ENCODE data around the gene PRRC1.

The PRRC1 gene

GRCh38 chr5:127574852-127575679, 57.6 kb downstream of the PRRC1 start:
- no peak for TF ChIP-seq Cebpa-rat (IDR thresholded peaks at IDR 0.05)
- Histone ChIP-seq H3K4me1 (no peaks in the 10 kb centered on the region), H3K9ac (no peak overlapping the region), H3K27me3 (no peaks in the 10 kb centered on the region), H4K20me1 (no peaks in the 10 kb centered on the region), H3K4me2 (no peak overlapping the region), H3K27ac (no peak overlapping the region), H3K9me3 (peaks cover 26% of the 10 kb centered on the region), H3K36me3 (no peaks in the 10 kb centered on the region), H3K4me3 (no peak overlapping the region)

DNA sequence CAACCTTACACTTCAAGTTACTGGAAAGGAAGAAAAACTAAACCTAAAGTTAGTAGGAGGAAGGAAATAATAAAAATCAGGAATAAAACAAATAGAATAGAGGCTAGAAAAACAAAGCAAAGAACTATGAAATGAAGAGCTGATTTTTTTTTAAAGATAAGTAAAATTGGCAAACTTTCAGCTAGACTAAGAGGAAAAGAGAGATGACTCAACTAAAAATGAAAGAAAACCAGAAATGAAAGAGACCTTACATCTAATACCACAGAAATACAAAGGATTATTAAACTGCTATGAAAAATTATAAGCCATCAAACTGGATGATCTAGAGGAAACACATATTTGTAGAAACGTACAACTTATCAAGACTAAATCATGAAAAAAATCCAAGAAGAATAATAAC, 60.0 kb downstream of the PRRC1 start:
- peaks cover 23% of the 10 kb centered on the region for H3K9me3 ChIP-seq
- H3K4me2 ChIP-seq: no peak overlapping the region
- H4K20me1 ChIP-seq: no peaks in the 10 kb centered on the region
- H3K27ac ChIP-seq: no peak overlapping the region
- TF ChIP-seq Cebpa-rat (IDR thresholded peaks at IDR 0.05): no peak
- no peaks in the 10 kb centered on the region for H3K36me3 ChIP-seq
- no peaks in the 10 kb centered on the region for H3K4me1 ChIP-seq
- H3K9ac ChIP-seq: no peak overlapping the region
- H3K4me3 ChIP-seq: no peak overlapping the region
- no peaks in the 10 kb centered on the region for H3K27me3 ChIP-seq

GRCh38 chr5:127580731-127581130, 63.3 kb downstream of the PRRC1 start:
- Histone ChIP-seq H3K9ac (no peak overlapping the region), H4K20me1 (no peaks in the 10 kb centered on the region), H3K4me3 (no peak overlapping the region), H3K27ac (no peak overlapping the region), H3K9me3 (peaks cover 3% of the 10 kb centered on the region), H3K4me1 (peaks cover 5% of the 10 kb centered on the region; the same call in 1 of the 2 replicates), H3K27me3 (no peaks in the 10 kb centered on the region), H3K4me2 (no peak overlapping the region), H3K36me3 (no peaks in the 10 kb centered on the region)
- no peak for TF ChIP-seq Cebpa-rat (IDR thresholded peaks at IDR 0.05)

GRCh38 chr5:127581450-127581849, 64.0 kb downstream of the PRRC1 start:
- Histone ChIP-seq H3K9ac (no peak overlapping the region), H3K4me1 (peaks cover 5% of the 10 kb centered on the region; the same call in 1 of the 2 replicates), H4K20me1 (no peaks in the 10 kb centered on the region), H3K4me3 (no peak overlapping the region), H3K36me3 (no peaks in the 10 kb centered on the region), H3K27me3 (no peaks in the 10 kb centered on the region), H3K4me2 (no peak overlapping the region), H3K9me3 (no peaks in the 10 kb centered on the region), H3K27ac (no peak overlapping the region)
- no peak for TF ChIP-seq Cebpa-rat (IDR thresholded peaks at IDR 0.05)

- H3K4me2 ChIP-seq: no peak overlapping the region
- H3K4me3 ChIP-seq: no peak overlapping the region
- H3K9me3 ChIP-seq: no peaks in the 10 kb centered on the region
- H3K4me1 ChIP-seq: peaks cover 5% of the 10 kb centered on the region; the same call in 1 of the 2 replicates
- H3K27ac ChIP-seq: no peak overlapping the region
- H3K27me3 ChIP-seq: no peaks in the 10 kb centered on the region
- H4K20me1 ChIP-seq: no peaks in the 10 kb centered on the region
- no peaks in the 10 kb centered on the region for H3K36me3 ChIP-seq
- no peak overlapping the region for H3K9ac ChIP-seq
- TF ChIP-seq Cebpa-rat (IDR thresholded peaks at IDR 0.05): no peak
These were observed 65.4 kb downstream of the PRRC1 start for GRCh38 chr5:127582773-127583370.

DNA sequence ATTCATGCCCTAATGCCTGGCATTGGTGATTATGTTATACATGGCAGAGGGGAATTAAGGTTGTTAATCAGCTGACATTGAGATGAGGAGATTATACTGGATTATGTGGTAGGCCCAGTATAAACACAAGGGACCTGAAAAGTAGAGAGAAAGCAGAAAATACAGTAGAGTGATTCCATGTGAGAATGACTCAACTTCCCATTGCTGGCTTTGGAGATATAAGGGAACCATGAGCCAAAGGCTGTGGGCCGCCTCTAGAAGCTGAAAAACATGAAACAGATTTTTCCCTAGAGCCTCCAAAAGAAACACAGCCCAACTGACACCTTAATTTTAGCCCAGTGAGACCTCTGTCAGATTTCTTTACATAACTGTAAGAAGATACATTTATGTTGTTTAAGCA, 66.4 kb downstream of the PRRC1 start:
- no peaks in the 10 kb centered on the region for H4K20me1 ChIP-seq
- TF ChIP-seq Cebpa-rat (IDR thresholded peaks at IDR 0.05): no peak
- H3K4me2 ChIP-seq: no peak overlapping the region
- no peaks in the 10 kb centered on the region for H3K27me3 ChIP-seq
- H3K9me3 ChIP-seq: no peaks in the 10 kb centered on the region
- H3K4me3 ChIP-seq: no peak overlapping the region
- H3K36me3 ChIP-seq: no peaks in the 10 kb centered on the region
- H3K27ac ChIP-seq: no peak overlapping the region
- peaks cover 7% of the 10 kb centered on the region; the same call in 1 of the 2 replicates for H3K4me1 ChIP-seq
- no peak overlapping the region for H3K9ac ChIP-seq

DNA sequence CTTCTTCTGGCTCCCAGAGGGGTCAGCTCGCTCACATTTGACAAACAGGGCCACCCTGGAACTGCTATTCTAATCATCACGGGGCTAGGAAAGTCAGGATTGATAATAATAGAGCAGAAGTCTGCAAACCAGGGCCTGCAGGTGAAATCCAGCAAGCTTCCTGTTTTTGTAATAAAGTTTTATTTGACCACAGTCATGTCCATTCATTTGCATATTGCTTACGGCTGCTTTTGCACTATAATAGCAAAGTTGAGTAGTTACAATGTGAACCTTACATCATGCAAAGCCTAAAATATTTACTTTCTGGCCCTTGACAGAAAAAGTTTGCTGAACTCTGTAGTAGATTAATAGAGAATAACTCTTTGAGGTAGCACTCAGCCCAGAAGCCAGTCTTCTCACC, 68.2 kb downstream of the PRRC1 start:
- Histone ChIP-seq H3K9ac (no peak overlapping the region), H3K9me3 (no peaks in the 10 kb centered on the region), H3K27me3 (no peaks in the 10 kb centered on the region), H3K4me2 (no peak overlapping the region), H3K27ac (no peak overlapping the region), H4K20me1 (no peaks in the 10 kb centered on the region), H3K4me1 (peaks cover 25% of the 10 kb centered on the region), H3K36me3 (no peaks in the 10 kb centered on the region), H3K4me3 (no peak overlapping the region)
- TF ChIP-seq Cebpa-rat (IDR thresholded peaks at IDR 0.05): no peak

DNA sequence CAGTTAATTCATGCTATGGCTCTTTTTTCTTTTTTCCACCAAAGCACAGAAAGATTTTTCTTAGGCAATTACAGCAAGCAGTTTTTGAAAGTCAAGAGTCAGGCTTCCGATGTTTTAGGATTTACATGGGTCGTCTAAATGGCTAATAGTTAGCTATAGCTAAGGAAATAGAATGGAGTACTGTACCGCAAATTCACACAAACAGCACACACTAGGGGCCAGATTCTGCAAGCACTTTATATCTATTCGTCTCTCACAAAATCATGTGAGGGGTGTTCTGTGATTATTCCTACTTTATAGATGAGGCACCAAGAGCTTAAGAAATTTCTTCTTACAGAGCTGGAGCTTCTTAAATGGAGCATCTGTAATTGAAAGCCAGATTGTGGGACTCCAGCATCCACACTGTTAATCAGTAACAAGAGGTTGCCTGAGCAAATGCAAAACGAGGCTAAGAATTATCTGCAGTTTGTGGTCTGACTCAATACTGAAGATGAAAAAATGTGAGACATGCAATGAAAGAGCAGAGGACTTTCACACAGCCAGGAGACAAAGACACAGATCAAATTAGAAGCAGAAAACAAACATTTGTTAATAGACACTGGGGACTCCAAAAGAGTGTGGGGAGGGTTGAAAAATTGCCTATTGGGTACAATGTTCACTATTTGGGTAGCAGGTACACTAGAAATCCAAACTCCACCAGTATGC, 68.8 kb downstream of the PRRC1 start:
- H3K9ac ChIP-seq: no peak overlapping the region
- H3K4me1 ChIP-seq: peaks cover 27% of the 10 kb centered on the region
- no peaks in the 10 kb centered on the region for H3K27me3 ChIP-seq
- H3K27ac ChIP-seq: no peak overlapping the region
- no peak overlapping the region for H3K4me3 ChIP-seq
- no peak for TF ChIP-seq Cebpa-rat (IDR thresholded peaks at IDR 0.05)
- no peaks in the 10 kb centered on the region for H4K20me1 ChIP-seq
- no peaks in the 10 kb centered on the region for H3K36me3 ChIP-seq
- no peak overlapping the region for H3K4me2 ChIP-seq
- no peaks in the 10 kb centered on the region for H3K9me3 ChIP-seq

DNA sequence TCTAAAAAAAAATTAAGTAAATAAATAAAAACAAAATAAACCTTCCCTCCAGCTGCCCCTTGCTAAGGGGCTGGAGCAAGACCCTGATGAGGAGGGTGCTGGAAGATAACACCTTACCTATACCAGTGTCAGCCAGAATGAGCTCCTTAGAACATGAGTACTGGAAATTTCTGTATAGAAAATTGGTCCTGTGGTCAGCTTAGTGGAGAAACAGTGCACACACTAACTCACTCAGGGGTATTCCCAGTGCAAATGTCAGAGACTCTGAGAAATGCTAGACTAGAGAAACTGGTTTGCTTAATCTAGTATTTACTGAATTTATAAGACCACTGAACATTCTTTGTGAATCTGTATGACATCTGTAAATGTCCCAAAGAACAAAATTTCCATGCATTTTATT, 69.4 kb downstream of the PRRC1 start:
- H3K4me1 ChIP-seq: peaks cover 27% of the 10 kb centered on the region
- H3K9ac ChIP-seq: no peak overlapping the region
- H3K4me2 ChIP-seq: no peak overlapping the region
- no peaks in the 10 kb centered on the region for H3K27me3 ChIP-seq
- H3K36me3 ChIP-seq: no peaks in the 10 kb centered on the region
- TF ChIP-seq Cebpa-rat (IDR thresholded peaks at IDR 0.05): no peak
- H4K20me1 ChIP-seq: no peaks in the 10 kb centered on the region
- H3K9me3 ChIP-seq: no peaks in the 10 kb centered on the region
- no peak overlapping the region for H3K27ac ChIP-seq
- no peak overlapping the region for H3K4me3 ChIP-seq

All from BLaER1 (cell line).